Measurements from ENCODE around the gene ZFHX2.
"Not testable (repeated sequence)": the region's sequence is repeated elsewhere in the genome, so short reads cannot be mapped to it uniquely, and the experiment has no call there.

ZFHX2 gene

GRCh38 chr14:23551266-23552028 lies at the start of gene ZFHX2:
TSS of gene ZFHX2 (minus strand) at chr14:23551765. CDS start at chr14:23535325, 16,440 bp downstream.
- TF ChIP-seq GATA1 (IDR thresholded peaks at IDR 0.05; ENCODE audit: low read depth, low read length) (no peak), POLR2A (IDR thresholded peaks at IDR 0.05; ENCODE audit: low read length) (peak; percentile 21)
- DNase-seq = peak; percentile 65 to 71

DNA sequence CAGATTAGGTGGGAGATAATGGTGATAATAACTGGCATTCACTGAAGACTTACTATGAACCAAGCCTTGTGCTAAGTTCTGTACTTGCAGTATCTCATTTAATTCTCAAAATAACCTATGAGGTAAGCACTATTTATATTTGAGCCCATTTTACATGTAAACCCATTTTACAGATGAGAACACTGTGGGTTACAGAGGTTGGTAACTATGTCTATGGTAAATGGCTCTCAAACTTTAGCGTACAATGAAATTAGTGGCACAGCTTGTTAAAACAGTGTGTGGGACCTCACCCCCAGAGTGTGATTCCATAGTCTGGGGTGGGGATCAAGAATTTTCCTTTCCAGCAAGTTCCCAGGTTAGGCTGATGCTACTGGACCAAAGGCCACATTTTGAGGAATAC lies 49.2 kb upstream of the ZFHX2 start:
- DNase-seq = no peak
- TF ChIP-seq POLR2A (IDR thresholded peaks at IDR 0.05; ENCODE audit: low read length) = no peak
- TF ChIP-seq GATA1 (IDR thresholded peaks at IDR 0.05; ENCODE audit: low read depth, low read length) = no peak

- DNase-seq = no peak
- TF ChIP-seq POLR2A (IDR thresholded peaks at IDR 0.05; ENCODE audit: low read length) (no peak), GATA1 (IDR thresholded peaks at IDR 0.05; ENCODE audit: low read depth, low read length) (no peak)
Observed at GRCh38 chr14:23600322-23600707, 48.8 kb upstream of the ZFHX2 start.

DNA sequence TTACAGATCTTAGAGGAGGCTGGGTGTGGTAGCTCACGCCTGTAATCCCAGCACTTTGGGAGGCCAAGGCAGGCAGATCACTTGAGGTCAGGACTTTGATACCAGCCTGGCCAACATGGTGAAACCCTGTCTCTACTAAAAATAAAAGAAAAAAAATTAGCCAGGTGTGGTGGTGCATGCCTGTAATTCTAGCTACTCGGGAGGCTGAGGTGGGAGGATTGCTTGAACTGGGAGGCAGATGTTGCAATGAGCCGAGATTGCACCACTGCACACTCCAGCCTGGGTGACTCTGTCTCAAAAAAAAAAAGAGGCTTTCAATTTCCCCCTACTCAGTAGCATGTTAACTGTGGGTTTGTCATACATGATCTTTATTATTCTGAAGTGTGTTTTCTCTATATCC lies 42.6 kb upstream of the ZFHX2 start:
- not testable (repeated sequence) for DNase-seq

DNA sequence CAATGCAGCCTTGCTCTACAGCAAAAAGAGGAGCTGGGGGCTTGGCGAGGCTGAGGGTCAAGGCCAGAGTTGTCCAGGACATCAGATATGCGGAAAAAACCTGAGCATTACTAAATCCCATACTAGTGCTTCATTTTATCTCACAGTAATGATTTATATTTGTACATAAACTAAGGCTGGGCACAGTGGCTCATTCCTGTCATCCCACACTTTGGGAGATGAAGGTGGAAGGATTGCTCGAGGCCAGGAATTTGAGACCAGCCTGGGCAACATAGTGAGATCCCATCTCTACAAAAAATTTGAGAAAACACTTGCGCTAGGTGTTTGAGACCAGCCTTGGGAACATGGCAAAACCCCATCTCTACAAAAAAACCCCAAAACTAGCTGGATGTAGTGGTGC lies 38.6 kb upstream of the ZFHX2 start:
- no peak for DNase-seq
- TF ChIP-seq POLR2A (IDR thresholded peaks at IDR 0.05; ENCODE audit: low read length) (no peak), GATA1 (IDR thresholded peaks at IDR 0.05; ENCODE audit: low read depth, low read length) (no peak)

GRCh38 chr14:23589606-23590005 lies 38.0 kb upstream of the ZFHX2 start:
- DNase-seq = no peak

DNA sequence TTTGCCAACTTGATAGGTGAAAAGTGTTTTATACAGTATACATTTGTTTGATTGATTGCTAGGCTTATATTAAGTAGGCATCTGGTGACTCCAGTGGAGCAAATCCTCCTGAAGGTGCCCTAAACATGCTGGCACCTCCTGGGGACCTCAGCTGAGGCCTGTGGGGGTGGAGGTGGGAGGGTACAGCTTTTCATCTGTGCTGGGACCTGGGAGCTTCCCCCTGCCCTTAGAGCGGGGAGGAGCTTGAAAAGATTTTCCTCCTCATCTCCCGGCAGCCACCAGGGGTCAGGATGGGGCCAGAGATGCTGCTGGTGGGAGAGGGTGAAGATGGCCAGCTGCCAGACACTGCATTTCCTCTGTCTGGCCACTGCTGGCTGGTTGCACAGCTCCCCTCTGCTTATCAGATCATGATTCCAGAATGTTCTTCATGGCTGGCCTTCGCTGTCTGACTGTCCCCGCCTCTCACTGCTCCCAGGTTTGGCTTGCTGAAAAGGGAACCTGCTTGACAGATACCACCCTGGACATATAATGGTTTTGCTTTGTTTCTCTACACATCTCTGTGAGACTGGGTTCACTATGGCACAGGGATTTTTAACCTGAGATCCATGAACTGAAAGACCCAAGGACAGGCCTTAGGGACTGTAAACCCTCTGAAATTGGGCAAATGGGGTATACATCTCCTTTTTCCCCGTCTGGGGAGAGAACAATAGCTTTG lies 37.5 kb upstream of the ZFHX2 start:
- no peak for TF ChIP-seq POLR2A (IDR thresholded peaks at IDR 0.05; ENCODE audit: low read length)
- TF ChIP-seq GATA1 (IDR thresholded peaks at IDR 0.05; ENCODE audit: low read depth, low read length) = no peak
- DNase-seq = peak; percentile 89 to 90

More at GRCh38 chr14:23589606-23590005, 38.0 kb upstream of the ZFHX2 start:
- no peak for TF ChIP-seq POLR2A (IDR thresholded peaks at IDR 0.05; ENCODE audit: low read length)
- no peak for TF ChIP-seq GATA1 (IDR thresholded peaks at IDR 0.05; ENCODE audit: low read depth, low read length)

- not testable (repeated sequence) for DNase-seq
Observed at GRCh38 chr14:23584527-23585203, 33.1 kb upstream of the ZFHX2 start.

- not testable (repeated sequence) for DNase-seq
Observed at GRCh38 chr14:23583761-23584526, 32.4 kb upstream of the ZFHX2 start.

DNA sequence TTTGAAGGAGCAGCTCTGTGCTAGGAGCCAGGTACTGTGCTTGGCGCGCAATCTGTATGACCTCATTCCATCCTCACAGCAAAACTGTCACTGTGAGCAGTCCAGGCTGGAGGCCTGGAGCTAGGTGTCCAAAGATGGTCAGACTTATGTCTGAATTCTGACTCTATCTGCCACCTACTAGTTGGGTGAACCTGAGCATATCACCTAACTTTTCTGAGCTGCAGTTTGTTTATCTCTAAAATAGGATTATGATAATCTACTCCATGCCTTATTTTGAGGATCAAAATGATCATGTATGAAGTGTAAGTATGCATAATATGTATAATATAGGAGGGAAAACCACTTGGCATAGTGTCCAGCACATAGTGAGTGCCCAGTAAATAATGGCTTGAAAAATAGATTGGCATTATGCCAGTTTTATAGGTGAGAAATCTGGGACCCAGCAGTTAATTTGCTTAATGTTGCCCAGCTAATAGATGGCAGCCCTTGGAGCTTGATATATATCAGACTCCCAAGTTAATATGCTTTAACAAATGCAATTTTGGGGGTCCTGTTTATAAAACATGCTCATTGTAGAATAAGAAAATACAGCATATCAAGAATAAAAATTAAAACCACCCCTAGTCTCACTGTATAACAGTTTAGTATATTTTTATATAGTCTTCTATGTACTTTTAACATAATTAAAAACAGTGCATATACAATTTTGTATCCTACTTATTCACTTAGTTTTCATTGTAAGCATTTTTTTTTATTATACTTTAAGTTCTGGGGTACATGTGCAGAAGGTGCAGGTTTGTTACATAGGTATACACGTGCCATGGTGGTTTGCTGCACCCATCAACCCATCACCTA lies 31.6 kb upstream of the ZFHX2 start:
- TF ChIP-seq GATA1 (IDR thresholded peaks at IDR 0.05; ENCODE audit: low read depth, low read length) (no peak), POLR2A (IDR thresholded peaks at IDR 0.05; ENCODE audit: low read length) (no peak)
- DNase-seq = no peak

DNA sequence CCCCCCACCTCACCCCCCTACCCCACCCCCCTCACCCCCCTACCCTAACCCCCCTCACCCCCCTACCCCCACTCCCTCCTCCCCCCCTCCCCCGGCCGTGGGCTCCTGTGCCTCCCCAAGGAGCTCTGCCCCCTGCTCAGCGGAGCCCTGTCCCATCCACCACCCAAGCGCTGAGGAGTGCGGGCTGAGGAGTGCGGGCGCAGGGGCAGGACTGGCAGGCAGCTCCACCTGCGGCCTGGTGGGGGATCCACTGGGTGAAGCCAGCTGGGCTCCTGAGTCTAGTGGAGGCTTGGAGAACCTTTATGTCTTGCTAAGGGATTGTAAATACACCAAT lies 29.4 kb upstream of the ZFHX2 start:
- TF ChIP-seq GATA1 (IDR thresholded peaks at IDR 0.05; ENCODE audit: low read depth, low read length) (no peak), POLR2A (IDR thresholded peaks at IDR 0.05; ENCODE audit: low read length) (no peak)
- DNase-seq = no peak

DNA sequence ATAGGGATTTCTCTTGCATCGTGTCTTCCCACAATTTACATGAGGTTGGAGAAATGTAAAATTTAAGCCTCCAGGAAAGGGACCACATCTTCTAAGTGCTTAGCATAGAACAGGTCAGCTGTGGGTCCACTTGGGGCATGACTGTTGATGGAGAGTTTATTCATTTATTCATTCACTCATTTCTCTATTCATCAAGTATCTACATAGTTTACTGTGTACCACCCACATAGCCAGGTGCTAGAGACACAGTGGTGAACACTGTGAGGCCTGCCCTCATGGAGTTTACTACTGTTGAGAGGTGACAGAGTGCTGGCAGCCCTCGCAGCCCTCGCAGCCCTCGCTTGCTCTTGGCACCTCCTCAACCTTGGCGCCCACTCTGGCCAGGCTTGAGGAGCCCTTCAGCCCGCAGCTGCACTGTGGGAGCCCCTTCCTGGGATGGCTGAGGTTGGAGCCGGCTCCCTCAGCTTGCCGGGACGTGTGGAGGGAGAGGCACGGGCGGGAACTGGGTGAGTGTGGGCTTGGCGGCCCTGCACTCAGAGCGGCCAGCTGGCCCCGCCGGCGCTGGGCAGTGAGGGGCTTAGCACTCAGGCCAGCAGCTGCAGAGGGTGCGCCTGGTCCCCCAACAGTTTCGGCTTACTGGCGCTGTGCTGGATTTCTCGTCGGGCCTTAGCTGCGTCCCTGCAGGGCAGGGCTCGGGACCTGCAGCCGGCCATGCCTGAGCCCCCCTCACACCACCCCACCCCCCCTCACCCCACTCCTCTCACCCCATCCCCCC lies 28.8 kb upstream of the ZFHX2 start:
- TF ChIP-seq POLR2A (IDR thresholded peaks at IDR 0.05; ENCODE audit: low read length) (no peak), GATA1 (IDR thresholded peaks at IDR 0.05; ENCODE audit: low read depth, low read length) (no peak)
- no peak for DNase-seq

GRCh38 chr14:23579739-23580138 lies 28.2 kb upstream of the ZFHX2 start:
- TF ChIP-seq POLR2A (IDR thresholded peaks at IDR 0.05; ENCODE audit: low read length) = no peak
- DNase-seq = no peak

Data from erythroblast (primary cell).